ENCODE results near the gene PALM2AKAP2.
"Not testable (repeated sequence)": the region's sequence is repeated elsewhere in the genome, so short reads cannot be mapped to it uniquely, and the experiment has no call there.

DNA sequence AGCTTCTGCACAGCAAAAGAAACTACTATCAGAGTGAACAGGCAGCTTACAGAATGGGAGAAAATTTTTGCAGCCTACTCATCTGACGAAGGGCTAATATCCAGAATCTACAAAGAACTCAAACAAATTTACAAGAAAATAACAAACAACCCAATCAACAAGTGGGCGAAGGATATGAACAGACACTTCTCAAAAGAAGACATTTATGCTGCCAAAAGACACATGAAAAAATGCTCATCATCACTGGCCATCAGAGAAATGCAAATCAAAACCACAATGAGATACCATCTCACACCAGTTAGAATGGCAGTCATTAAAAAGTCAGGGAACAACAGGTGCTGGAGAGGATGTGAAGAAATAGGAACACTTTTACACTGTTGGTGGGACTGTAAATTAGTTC is 45.4 kb downstream of the PALM2AKAP2 start:
- TF ChIP-seq, protein P1, sequence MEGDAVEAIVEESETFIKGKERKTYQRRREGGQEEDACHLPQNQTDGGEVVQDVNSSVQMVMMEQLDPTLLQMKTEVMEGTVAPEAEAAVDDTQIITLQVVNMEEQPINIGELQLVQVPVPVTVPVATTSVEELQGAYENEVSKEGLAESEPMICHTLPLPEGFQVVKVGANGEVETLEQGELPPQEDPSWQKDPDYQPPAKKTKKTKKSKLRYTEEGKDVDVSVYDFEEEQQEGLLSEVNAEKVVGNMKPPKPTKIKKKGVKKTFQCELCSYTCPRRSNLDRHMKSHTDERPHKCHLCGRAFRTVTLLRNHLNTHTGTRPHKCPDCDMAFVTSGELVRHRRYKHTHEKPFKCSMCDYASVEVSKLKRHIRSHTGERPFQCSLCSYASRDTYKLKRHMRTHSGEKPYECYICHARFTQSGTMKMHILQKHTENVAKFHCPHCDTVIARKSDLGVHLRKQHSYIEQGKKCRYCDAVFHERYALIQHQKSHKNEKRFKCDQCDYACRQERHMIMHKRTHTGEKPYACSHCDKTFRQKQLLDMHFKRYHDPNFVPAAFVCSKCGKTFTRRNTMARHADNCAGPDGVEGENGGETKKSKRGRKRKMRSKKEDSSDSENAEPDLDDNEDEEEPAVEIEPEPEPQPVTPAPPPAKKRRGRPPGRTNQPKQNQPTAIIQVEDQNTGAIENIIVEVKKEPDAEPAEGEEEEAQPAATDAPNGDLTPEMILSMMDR (IDR thresholded peaks at IDR 0.05; ENCODE audit: insufficient read depth, low read length) = not testable (repeated sequence)
- TF ChIP-seq POLR2AphosphoS5 (IDR thresholded peaks at IDR 0.05; ENCODE audit: low read depth) = not testable (repeated sequence)
